SJSA1 (cell line): ENCODE results near the gene RAB11FIP5. TPM values are rescaled to one million over a fixed set of nuclear protein-coding genes. Genes with fewer than 3 reads are reported as not detected.

Experiments used
- DNase-seq, 2 experiments: peaks; one replicate each; pipeline ENCODE4 v3.0.0-alpha.2; 2015 to 2020; ENCODE audit warnings: low spot score in 2 of 2, low read depth in 1 of 2
- H3K27ac ChIP-seq: fragments of 250-450 bp; sonication (Bioruptor Pico); 2 replicates; pipeline ENCODE4 v1.5.1; 2020; ENCODE audit warnings: mild to moderate bottlenecking, moderate library complexity
- H3K27me3 ChIP-seq: fragments of 250-450 bp; sonication (Bioruptor Pico); replicated peaks from 2 replicates; pipeline ENCODE4 v1.5.1; 2020; ENCODE audit warnings: mild to moderate bottlenecking, moderate library complexity
- H3K36me3 ChIP-seq: fragments of 250-450 bp; sonication (Bioruptor Pico); 2 replicates; pipeline ENCODE4 v1.5.1; 2020; ENCODE audit warnings: mild to moderate bottlenecking
- H3K4me1 ChIP-seq: fragments of 250-450 bp; sonication (Bioruptor Pico); replicated peaks from 2 replicates; pipeline ENCODE4 v1.6.1; 2021; ENCODE audit warnings: mild to moderate bottlenecking
- H3K4me3 ChIP-seq: fragments of 250-450 bp; sonication (Bioruptor Pico); 2 replicates; pipeline ENCODE4 v1.5.1; 2020; ENCODE audit warnings: mild to moderate bottlenecking
- H3K9me3 ChIP-seq: fragments of 250-450 bp; sonication (Bioruptor Pico); replicated peaks from 2 replicates; pipeline ENCODE4 v1.5.1; 2020; ENCODE audit warnings: mild to moderate bottlenecking
- total RNA-seq: library from RNA; depleted of rRNA; stranded (reverse); fragments of >200 nt; shearing (Covaris generic); gene quantifications from 2 replicates; pipeline ENCODE4 v1.2.3, GENCODE V29; 2014

The RAB11FIP5 gene
- total RNA-seq, 1 experiment from 2014 or later, result 23.0 TPM

- no peak overlapping the region for H3K27ac ChIP-seq
- peaks cover 6% of the 10 kb centered on the region for H3K36me3 ChIP-seq
- no peaks in the 10 kb centered on the region for H3K9me3 ChIP-seq
- H3K4me3 ChIP-seq, result no peak overlapping the region
- DNase-seq, result no peak
- H3K27me3 ChIP-seq, result no peaks in the 10 kb centered on the region
- peaks cover 9% of the 10 kb centered on the region for H3K4me1 ChIP-seq
These were observed 57.8 kb downstream of the RAB11FIP5 start for GRCh38 chr2:73054980-73055379.

DNA sequence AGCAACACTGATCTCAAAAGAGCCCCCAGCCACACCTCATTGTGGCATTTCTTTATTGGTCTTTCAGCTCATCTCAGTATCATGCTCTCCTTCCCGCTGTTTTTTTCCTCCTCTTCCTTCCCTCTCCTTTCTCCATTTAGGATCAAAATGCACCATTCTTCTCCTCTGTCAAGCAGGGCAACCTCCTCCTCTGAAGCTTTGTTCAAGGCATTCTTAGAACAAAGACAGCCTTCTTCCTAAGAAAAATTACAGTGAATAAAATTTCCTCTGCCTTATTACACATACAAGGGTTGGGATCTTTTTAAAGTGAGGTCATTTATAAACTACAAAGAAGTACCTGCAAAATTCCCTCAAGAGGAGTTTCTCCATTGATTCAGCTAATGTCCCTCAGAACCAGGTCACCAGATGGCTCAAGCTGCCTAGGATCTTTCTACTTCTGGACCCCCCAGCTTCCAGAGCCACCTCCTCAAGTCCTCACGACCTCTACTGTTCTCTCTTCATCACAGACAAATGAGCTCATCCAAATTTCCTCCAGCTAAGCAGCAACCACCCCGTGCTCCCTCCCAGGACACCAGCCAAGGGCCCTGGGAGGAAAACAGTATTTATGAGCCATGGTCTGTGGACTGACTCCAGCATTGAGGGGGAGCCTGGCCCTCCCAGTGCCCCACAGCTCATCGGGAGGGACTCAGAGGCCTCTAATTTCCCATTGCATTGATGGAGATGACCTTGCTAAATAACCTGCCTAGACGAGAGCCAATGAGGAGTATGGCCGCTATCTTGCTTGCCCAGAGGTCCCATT, 59.2 kb downstream of the RAB11FIP5 start:
- Histone ChIP-seq H3K9me3 (no peaks in the 10 kb centered on the region), H3K36me3 (peaks cover 6% of the 10 kb centered on the region), H3K4me3 (no peak overlapping the region), H3K27ac (no peak overlapping the region), H3K27me3 (no peaks in the 10 kb centered on the region), H3K4me1 (peaks cover 14% of the 10 kb centered on the region)
- DNase-seq, result no peak

DNA sequence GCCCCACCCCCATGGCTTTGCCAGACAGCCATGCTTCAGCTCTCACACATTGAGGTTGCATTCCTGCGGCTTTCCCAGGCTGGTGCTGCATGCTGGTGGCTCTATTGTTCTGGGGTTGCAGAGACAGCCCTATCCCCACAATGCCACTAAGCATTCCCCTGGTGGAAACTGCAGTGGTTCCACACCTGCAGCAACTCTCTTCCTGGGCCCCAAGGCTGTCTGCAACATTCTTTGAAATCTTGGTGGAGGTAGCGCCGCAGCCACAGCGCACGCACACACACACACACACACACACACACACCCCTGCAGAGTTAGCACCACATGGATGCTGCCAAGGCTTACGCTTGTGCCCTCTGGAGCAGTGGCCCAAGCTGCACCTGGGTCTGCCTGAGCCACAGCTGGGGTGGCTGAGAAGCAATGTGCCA, 62.6 kb downstream of the RAB11FIP5 start:
- no peak overlapping the region for H3K27ac ChIP-seq
- H3K36me3 ChIP-seq, result no peaks in the 10 kb centered on the region
- H3K9me3 ChIP-seq, result no peaks in the 10 kb centered on the region
- no peaks in the 10 kb centered on the region for H3K27me3 ChIP-seq
- peaks cover 14% of the 10 kb centered on the region for H3K4me1 ChIP-seq
- DNase-seq, result peak; percentile 68 to 84
- H3K4me3 ChIP-seq, result no peak overlapping the region

DNA sequence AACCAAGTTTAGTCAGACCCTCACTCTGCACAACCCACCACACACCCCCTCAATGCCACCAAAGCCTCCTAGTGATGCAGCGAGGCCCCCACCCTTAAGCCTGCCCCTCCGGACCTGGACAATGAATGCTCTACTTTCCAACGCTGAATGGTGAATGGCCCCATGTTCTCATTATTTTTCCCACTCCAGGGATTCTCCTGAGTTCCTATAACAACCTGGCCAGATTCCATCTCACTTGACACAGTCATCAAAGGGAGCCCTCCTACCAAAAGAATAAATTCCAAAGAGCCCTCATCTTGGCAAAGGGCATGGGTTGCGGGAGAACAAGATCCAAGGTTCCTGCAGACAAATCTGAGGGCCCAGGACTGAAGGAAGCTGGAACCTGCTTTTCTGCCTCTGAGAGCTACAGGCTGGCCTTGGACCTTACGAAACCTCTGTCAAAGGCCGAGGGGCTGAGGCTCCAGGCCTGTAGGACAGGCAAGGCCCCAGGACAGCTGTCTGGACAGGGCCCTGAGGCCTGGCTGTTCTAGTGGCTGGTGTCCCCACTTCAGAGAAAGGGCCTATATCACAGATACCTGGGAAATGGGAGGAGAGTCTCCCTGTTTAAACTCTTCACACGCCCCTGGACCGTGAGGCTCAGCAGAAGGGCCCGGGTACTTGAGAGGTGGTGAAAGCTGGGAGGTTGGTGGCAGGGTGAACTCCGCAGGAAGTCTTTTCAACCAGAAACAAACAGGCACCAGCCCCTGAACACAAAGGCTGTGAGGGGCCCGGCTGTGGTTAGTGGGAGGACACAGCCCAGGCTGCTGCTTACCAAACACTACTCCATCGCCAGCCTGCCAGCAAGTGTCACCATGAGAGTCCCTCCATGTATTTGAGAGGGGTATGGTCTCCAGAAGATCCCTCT, 68.6 kb downstream of the RAB11FIP5 start:
- no peaks in the 10 kb centered on the region for H3K36me3 ChIP-seq
- H3K9me3 ChIP-seq, result no peaks in the 10 kb centered on the region
- H3K27me3 ChIP-seq, result no peaks in the 10 kb centered on the region
- no peak overlapping the region for H3K4me3 ChIP-seq
- no peaks in the 10 kb centered on the region for H3K4me1 ChIP-seq
- DNase-seq, result no peak
- no peak overlapping the region for H3K27ac ChIP-seq

- Histone ChIP-seq H3K9me3 (no peaks in the 10 kb centered on the region), H3K27me3 (no peaks in the 10 kb centered on the region), H3K27ac (no peak overlapping the region), H3K4me3 (no peak overlapping the region), H3K4me1 (no peaks in the 10 kb centered on the region), H3K36me3 (no peaks in the 10 kb centered on the region)
- DNase-seq, result no peak
These were observed 69.5 kb downstream of the RAB11FIP5 start for GRCh38 chr2:73043276-73043675.

- Histone ChIP-seq H3K4me3 (no peak overlapping the region), H3K9me3 (no peaks in the 10 kb centered on the region), H3K4me1 (no peaks in the 10 kb centered on the region), H3K36me3 (peaks cover 3% of the 10 kb centered on the region; the same call in 1 of the 2 replicates), H3K27me3 (no peaks in the 10 kb centered on the region), H3K27ac (no peak overlapping the region)
- no peak for DNase-seq
These were observed 74.7 kb downstream of the RAB11FIP5 start for GRCh38 chr2:73037947-73038585.

GRCh38 chr2:73036766-73037165, 76.0 kb downstream of the RAB11FIP5 start:
- no peak overlapping the region for H3K4me3 ChIP-seq
- H3K27ac ChIP-seq, result no peak overlapping the region
- no peak for DNase-seq
- no peaks in the 10 kb centered on the region for H3K27me3 ChIP-seq
- no peaks in the 10 kb centered on the region for H3K9me3 ChIP-seq
- H3K4me1 ChIP-seq, result no peaks in the 10 kb centered on the region
- peaks cover 3% of the 10 kb centered on the region; the same call in 1 of the 2 replicates for H3K36me3 ChIP-seq

DNA sequence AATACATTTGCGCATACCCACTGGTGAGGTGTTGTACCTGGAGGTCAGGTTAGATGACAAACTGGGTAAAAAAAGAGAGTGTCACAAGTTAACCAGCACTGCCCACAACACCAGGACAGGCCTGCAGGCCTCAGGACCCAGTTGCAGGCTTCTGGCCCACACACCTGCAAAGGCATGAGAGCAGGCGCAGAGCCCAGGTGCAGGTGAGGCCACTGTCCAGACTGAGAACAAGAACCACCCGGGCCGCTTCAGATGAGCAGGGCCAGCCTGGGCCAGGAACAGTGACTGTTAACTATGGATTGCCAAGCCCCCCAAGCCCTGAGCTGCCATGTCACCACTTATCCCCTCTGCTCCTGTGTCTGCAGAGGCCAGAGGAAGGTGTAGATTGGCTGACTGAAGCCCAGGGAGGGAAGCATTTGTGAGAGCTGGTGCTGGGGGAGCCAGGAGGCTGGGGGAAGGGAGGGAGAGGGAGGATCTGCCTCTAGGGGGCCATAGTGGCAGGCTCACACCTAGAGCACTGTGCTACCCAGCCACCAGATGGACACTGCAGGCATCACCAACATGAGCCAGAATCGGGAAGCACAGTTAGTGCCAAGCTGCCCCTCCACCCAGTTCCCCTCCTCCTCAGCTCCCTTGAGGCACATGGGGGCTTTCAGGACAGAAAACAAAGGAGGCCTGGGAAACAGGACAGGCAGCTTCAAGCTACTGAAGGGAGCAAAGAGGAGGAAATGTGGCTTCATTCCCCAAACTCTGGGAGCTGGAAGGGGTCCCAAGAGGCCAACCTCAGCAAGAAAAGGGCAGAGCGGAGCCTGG, 76.6 kb downstream of the RAB11FIP5 start:
- H3K27ac ChIP-seq, result no peak overlapping the region
- H3K27me3 ChIP-seq, result no peaks in the 10 kb centered on the region
- no peak for DNase-seq
- H3K9me3 ChIP-seq, result no peaks in the 10 kb centered on the region
- peaks cover 3% of the 10 kb centered on the region; the same call in 1 of the 2 replicates for H3K36me3 ChIP-seq
- H3K4me3 ChIP-seq, result no peak overlapping the region
- no peaks in the 10 kb centered on the region for H3K4me1 ChIP-seq

DNA sequence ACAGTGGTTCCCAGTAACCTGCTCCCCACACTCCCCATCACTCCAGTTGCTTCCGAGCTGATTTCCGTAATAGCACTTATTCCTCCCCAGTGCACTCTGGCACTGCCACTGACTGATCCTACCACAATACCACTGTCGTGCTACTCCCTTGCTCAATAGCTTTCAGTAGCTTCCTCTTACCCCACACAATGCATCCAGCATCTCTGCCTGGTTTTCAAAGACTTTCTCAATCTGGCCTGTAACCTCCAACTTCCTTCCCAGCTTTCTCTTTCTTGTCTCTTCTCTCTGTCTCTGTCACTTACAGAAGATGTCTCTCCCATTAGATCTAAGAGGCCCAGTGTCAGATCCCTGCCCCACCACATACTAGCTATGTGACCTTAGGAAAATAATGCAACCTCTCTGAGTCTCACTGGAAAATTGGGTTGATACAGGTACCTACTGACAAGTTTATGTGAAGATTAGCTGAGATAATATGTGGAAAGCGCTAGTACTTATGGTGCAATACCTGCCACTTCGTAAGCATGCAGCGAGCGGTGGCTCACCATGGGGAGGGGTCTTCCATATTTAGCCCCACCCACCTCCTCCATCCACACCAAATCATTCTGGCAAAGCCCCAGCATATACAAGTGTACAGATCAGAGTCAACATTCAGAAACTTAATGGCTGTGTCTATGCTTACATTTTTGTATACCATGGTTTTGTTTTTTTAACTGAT, 77.9 kb downstream of the RAB11FIP5 start:
- no peak for DNase-seq
- H3K9me3 ChIP-seq, result no peaks in the 10 kb centered on the region
- no peaks in the 10 kb centered on the region for H3K4me1 ChIP-seq
- peaks cover 3% of the 10 kb centered on the region; the same call in 1 of the 2 replicates for H3K36me3 ChIP-seq
- H3K4me3 ChIP-seq, result no peak overlapping the region
- no peak overlapping the region for H3K27ac ChIP-seq
- H3K27me3 ChIP-seq, result no peaks in the 10 kb centered on the region

DNA sequence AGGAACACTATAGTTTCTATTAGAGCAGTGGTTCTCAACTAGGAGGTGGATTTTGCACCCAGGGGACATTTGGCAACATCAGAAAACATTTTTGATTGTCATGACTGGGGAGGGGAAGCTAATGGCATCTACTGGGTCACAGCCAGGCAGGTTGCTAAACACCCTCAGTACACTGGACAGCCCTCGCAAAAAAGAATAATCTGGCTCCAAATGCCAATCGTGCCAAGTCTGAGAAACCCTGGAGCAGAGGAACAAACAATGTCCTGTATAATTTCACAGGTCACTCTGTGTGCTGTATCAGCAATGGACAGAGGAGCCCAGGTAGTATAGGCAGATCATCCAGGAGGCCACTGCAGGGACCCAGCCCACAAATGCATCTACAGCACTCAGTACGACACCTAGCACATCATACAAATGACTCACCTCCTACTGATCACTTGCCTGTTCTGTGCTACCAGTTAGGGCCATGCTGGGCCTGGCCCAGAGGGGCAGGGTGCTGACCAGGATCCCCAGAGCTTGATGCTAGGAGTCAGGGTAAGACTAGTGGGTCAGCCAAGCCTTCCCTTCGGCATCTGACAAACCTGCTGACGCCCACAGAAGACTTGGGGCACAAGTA, 78.9 kb downstream of the RAB11FIP5 start:
- DNase-seq, result no peak
- Histone ChIP-seq H3K9me3 (no peaks in the 10 kb centered on the region), H3K4me3 (no peak overlapping the region), H3K4me1 (peaks cover 2% of the 10 kb centered on the region; the same call in 1 of the 2 replicates), H3K36me3 (peaks cover 3% of the 10 kb centered on the region; the same call in 1 of the 2 replicates), H3K27me3 (no peaks in the 10 kb centered on the region), H3K27ac (no peak overlapping the region)

DNA sequence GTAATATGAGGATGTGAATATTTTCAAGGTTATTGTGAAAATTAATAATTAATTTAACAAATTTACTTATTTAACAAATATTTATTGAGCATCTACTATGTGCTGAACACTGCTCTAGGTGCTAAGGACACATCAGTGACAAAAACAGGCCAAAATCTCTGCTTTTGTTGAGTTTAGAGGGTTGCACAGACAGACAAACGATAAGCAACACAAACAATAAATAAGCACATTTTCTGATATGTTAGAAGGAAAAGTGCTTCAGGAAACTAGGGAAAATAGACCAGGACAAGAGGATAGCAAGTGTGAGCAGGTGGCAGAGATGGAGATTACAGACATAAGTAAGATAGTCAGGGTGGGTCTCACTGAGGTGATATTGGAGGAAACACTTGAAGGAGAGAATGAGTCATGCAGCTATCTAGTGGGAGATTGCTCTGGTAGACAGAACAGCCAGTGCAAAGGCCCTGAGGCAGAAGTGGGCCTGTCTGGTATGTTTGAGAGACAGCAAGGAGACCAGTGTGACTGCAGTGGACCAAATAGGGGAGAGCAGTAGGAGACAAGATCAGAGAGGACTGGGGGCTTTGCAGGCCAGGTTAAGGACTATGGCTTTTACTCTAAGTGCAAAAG, 79.5 kb downstream of the RAB11FIP5 start:
- no peaks in the 10 kb centered on the region for H3K27me3 ChIP-seq
- H3K4me3 ChIP-seq, result no peak overlapping the region
- no peak for DNase-seq
- no peaks in the 10 kb centered on the region for H3K9me3 ChIP-seq
- no peak overlapping the region for H3K27ac ChIP-seq
- H3K4me1 ChIP-seq, result peaks cover 8% of the 10 kb centered on the region; the same call in 1 of the 2 replicates
- H3K36me3 ChIP-seq, result peaks cover 3% of the 10 kb centered on the region; the same call in 1 of the 2 replicates

DNA sequence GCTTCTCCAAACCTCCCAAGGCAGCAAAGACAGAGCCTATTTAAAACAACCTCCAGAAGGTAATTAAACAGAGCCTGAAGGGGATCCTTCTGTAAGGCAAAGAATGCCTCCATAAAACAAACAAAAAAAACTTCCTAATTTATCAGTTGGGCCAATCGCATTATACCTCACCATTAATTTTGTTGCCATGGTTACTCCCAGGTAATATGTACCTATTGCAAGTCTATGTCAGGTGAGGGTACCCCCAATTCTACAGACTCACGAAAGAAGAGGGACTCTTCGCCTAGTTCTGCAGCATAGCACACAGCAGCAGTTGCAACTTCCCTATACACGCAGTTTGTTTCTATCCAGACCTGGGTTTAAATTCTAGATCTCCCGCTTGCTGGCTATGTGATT, 80.0 kb downstream of the RAB11FIP5 start:
- H3K9me3 ChIP-seq, result no peaks in the 10 kb centered on the region
- H3K36me3 ChIP-seq, result peaks cover 5% of the 10 kb centered on the region
- DNase-seq, result no peak
- H3K4me1 ChIP-seq, result peaks cover 10% of the 10 kb centered on the region; the same call in 1 of the 2 replicates
- H3K27ac ChIP-seq, result no peak overlapping the region
- H3K27me3 ChIP-seq, result no peaks in the 10 kb centered on the region
- H3K4me3 ChIP-seq, result no peak overlapping the region
